Trophoblast cell (in vitro differentiated cells and primary cell): ENCODE results near the gene HOXD10.

Experiments used
- DNase-seq, 2 donors: peaks; one replicate each; pipeline ENCODE4 v3.0.0-alpha.2; 2016
- H2AFZ ChIP-seq: 2 replicates; pipeline ENCODE4 v1.6.1; 2013; ENCODE audit warnings: low read length, moderate library complexity, mild to moderate bottlenecking; ENCODE audit not compliant: insufficient read depth, poor library complexity
- H2AK5ac ChIP-seq: 2 replicates; pipeline ENCODE4 v1.6.1; 2013; ENCODE audit warnings: mild to moderate bottlenecking, low read length
- H2BK120ac ChIP-seq: 2 replicates; pipeline ENCODE4 v1.6.1; 2013; ENCODE audit warnings: low read length, mild to moderate bottlenecking, moderate library complexity; ENCODE audit not compliant: insufficient read depth, poor library complexity
- H2BK12ac ChIP-seq: 2 replicates; pipeline ENCODE4 v1.6.1; 2013; ENCODE audit warnings: mild to moderate bottlenecking, low read length, moderate library complexity
- H2BK5ac ChIP-seq: 2 replicates; pipeline ENCODE4 v1.6.1; 2013; ENCODE audit warnings: low read length, low read depth, moderate library complexity, mild to moderate bottlenecking; ENCODE audit not compliant: poor library complexity
- H3K14ac ChIP-seq: 2 replicates; pipeline ENCODE4 v1.6.1; 2013; ENCODE audit warnings: mild to moderate bottlenecking, low read length
- H3K18ac ChIP-seq: 2 replicates; pipeline ENCODE4 v1.6.1; 2013; ENCODE audit warnings: mild to moderate bottlenecking, low read length
- H3K23ac ChIP-seq: 2 replicates; pipeline ENCODE4 v1.6.1; 2013; ENCODE audit warnings: low read length
- H3K27ac ChIP-seq: 2 replicates; pipeline ENCODE4 v1.5.1; 2013; ENCODE audit warnings: low read depth, mild to moderate bottlenecking, inconsistent platforms, low read length, moderate library complexity
- H3K27me3 ChIP-seq: 2 replicates; pipeline ENCODE4 v1.6.1; 2013; ENCODE audit warnings: inconsistent platforms, mild to moderate bottlenecking, low read length, moderate library complexity; ENCODE audit not compliant: insufficient read depth
- H3K36me3 ChIP-seq, 2 experiments: 1 replicate in 1 of 2; 2 replicates in 1 of 2; pipeline ENCODE4 v1.6.1; 2013; ENCODE audit warnings: low read length in 2 of 2, mild to moderate bottlenecking in 2 of 2, moderate library complexity in 1 of 2; ENCODE audit not compliant: insufficient read depth in 2 of 2, control insufficient read depth in 1 of 2
- H3K4ac ChIP-seq: 2 replicates; pipeline ENCODE4 v1.6.1; 2013; ENCODE audit warnings: low read depth, mild to moderate bottlenecking, low read length, moderate library complexity
- H3K4me1 ChIP-seq, 2 experiments: 1 replicate in 1 of 2; 2 replicates in 1 of 2; pipeline ENCODE4 v1.6.1; 2013; ENCODE audit warnings: low read length in 2 of 2, mild to moderate bottlenecking in 2 of 2, moderate library complexity in 1 of 2; ENCODE audit not compliant: insufficient read depth in 2 of 2, control insufficient read depth in 1 of 2
- H3K4me2 ChIP-seq: 2 replicates; pipeline ENCODE4 v1.6.1; 2013; ENCODE audit warnings: inconsistent platforms, mild to moderate bottlenecking, low read length, moderate library complexity
- H3K4me3 ChIP-seq: 2 replicates; pipeline ENCODE4 v1.5.1; 2013; ENCODE audit warnings: mild to moderate bottlenecking, low read depth, low read length, inconsistent platforms
- H3K79me1 ChIP-seq: one replicate; pipeline ENCODE4 v1.6.1; 2013; ENCODE audit warnings: low read length
- H3K79me2 ChIP-seq: 2 replicates; pipeline ENCODE4 v1.6.1; 2013; ENCODE audit warnings: low read length, mild to moderate bottlenecking; ENCODE audit not compliant: control insufficient read depth, insufficient read depth, poor library complexity
- H3K9ac ChIP-seq: 2 replicates; pipeline ENCODE4 v1.6.1; 2013; ENCODE audit warnings: mild to moderate bottlenecking, low read length
- H3K9me3 ChIP-seq: 2 replicates; pipeline ENCODE4 v1.6.1; 2013; ENCODE audit warnings: low read depth, mild to moderate bottlenecking, control low read depth, inconsistent platforms, low read length; ENCODE audit not compliant: insufficient read depth
- H4K12ac ChIP-seq: 2 replicates; pipeline ENCODE4 v1.6.1; 2013; ENCODE audit warnings: low read depth, mild to moderate bottlenecking, low read length, moderate library complexity
- H4K8ac ChIP-seq: 2 replicates; pipeline ENCODE4 v1.6.1; 2013; ENCODE audit warnings: low read depth, mild to moderate bottlenecking, low read length, moderate library complexity
- H4K91ac ChIP-seq: one replicate; pipeline ENCODE4 v1.6.1; 2013; ENCODE audit warnings: low read depth, mild to moderate bottlenecking, low read length, moderate library complexity
- WGBS: extraction: QIAGEN DNeasy Blood & Tissue Kit; methylation state at CpG from one replicate; pipeline ENCODE4 v1.1.7; 2013; ENCODE audit warnings: missing lambda C conversion rate; ENCODE audit not compliant: insufficient read length, insufficient coverage; ENCODE audit errors: extremely low coverage; 5-methylcytosine and 5-hydroxymethylcytosine counted together

HOXD10 gene

DNA sequence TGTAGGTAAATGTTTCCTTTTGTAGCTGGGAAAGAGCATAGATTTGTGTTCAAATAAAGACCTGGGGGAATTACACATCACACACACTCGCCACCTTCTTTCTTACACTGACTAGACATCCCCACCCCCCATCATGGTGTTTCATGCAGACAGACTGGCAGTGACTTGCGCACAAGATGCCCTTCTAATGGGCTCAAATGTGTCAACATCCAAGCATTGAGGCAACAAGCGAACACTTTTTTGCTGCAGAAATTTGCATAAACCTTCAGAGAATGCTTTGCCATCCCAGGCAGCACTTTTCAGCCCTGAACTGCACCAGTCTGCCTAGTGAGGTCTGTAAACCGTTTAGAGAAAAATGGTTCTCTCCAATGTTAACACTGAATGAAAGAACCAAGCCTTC, 17.5 kb downstream of the HOXD10 start:
- DNase-seq = no peak
- Histone ChIP-seq H4K12ac (no peak overlapping the region), H3K4ac (no peak overlapping the region), H3K9me3 (peaks cover 10% of the 10 kb centered on the region), H3K4me2 (no peak overlapping the region), H3K14ac (no peak overlapping the region), H3K4me3 (no peak overlapping the region), H2BK5ac (no peak overlapping the region), H2AK5ac (no peak overlapping the region), H3K36me3 (no peaks in the 10 kb centered on the region), H3K23ac (no peak overlapping the region), H3K27ac (no peak overlapping the region), H2BK120ac (no peak overlapping the region), H4K8ac (no peak overlapping the region), H3K79me1 (no peaks in the 10 kb centered on the region), H3K9ac (no peak overlapping the region), H3K79me2 (no peaks in the 10 kb centered on the region), H3K27me3 (peaks cover 86% of the 10 kb centered on the region), H2BK12ac (no peak overlapping the region), H4K91ac (no peak overlapping the region), H3K18ac (no peak overlapping the region), H3K4me1 (peaks cover 5 to 18% of the 10 kb centered on the region in 2 experiments), H2AFZ (no peak overlapping the region)
- WGBS = no CpG with 5 or more reads among the region's 4 CpGs

DNA sequence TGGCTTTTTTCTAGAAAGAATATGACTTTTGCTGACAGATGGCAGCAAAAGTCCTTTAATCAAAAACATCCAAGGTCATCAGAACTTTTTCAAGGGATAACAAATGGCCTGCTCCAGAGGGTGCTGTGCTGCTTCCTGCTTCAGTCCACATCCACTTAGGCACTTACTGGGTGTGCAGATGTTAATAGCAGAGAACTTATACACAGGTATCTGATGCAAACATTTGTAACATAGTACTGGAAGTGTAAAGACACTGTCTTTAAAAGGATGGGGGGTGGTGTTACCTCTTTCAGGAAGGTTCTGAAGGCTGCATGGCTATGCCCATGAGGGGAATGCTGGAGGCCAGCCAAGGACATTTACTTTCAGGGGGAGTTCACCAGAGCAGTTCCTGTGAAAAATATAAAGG, 18.5 kb downstream of the HOXD10 start:
- Histone ChIP-seq H4K91ac (no peak overlapping the region), H3K36me3 (no peaks in the 10 kb centered on the region), H3K4me2 (no peak overlapping the region), H2BK5ac (no peak overlapping the region), H4K8ac (no peak overlapping the region), H3K79me2 (no peaks in the 10 kb centered on the region), H3K18ac (no peak overlapping the region), H3K4me1 (peaks cover 5 to 10% of the 10 kb centered on the region in 2 experiments), H2AK5ac (no peak overlapping the region), H3K27ac (no peak overlapping the region), H2AFZ (no peak overlapping the region), H3K27me3 (peaks cover 80% of the 10 kb centered on the region), H3K9ac (no peak overlapping the region), H3K4me3 (no peak overlapping the region), H3K9me3 (peaks cover 10% of the 10 kb centered on the region), H4K12ac (no peak overlapping the region), H2BK12ac (no peak overlapping the region), H3K79me1 (no peaks in the 10 kb centered on the region), H2BK120ac (no peak overlapping the region), H3K23ac (no peak overlapping the region), H3K14ac (no peak overlapping the region), H3K4ac (no peak overlapping the region)
- DNase-seq = no peak

DNA sequence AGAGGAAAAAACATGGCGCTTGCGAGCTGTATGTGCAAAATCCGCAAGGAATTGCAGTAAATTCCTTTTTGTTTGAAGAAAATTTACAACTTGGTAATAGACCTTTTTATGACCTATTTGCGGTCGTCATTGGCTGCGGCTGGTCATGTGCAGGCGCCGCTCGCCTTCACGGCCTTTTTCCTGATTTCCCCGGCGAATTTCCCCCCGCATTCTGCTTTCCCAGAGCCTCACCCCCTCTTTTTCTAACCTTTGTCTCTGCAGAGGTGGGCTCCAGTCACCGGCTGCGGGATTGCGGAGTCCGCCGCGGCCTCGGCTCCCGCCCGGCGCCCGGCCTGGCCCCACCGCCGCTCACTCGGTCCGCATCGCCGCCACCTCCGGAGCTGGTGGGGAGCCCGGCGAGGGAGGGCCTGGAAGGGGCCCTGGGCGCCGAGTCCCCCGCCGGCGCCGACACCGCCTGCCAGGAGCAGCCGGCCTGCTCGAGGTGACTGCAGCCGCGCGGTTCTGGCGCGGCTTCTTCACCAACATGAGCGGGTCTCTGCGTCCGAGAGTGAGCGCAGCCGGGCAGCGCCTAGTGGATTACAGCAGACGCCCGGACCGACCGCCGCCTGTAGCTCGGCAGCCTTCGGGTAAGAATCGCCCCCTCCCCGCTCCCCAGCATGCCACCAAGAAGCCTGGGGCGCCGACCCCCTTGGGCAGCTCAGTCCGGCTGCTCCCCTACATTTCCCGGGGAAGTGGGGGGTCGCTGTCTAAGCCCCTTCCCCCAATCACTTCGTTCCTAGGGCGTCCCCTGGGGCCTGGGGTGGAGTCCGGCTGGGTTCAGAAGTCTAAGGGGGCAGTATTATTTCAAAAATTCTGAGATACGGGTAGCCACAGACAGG, 20.0 kb downstream of the HOXD10 start:
- Histone ChIP-seq H3K23ac (no peak overlapping the region), H3K18ac (no peak overlapping the region), H3K4ac (no peak overlapping the region), H2BK5ac (no peak overlapping the region), H3K79me2 (no peaks in the 10 kb centered on the region), H2AK5ac (no peak overlapping the region), H3K79me1 (peaks cover 2% of the 10 kb centered on the region), H2AFZ (no peak overlapping the region), H4K12ac (no peak overlapping the region), H3K36me3 (no peaks in the 10 kb centered on the region), H3K9me3 (peaks cover 8% of the 10 kb centered on the region), H3K27ac (no peak overlapping the region), H3K4me2 (peak overlapping the region; percentile 79), H4K8ac (no peak overlapping the region), H3K14ac (no peak overlapping the region), H2BK120ac (no peak overlapping the region), H3K27me3 (peaks cover 69% of the 10 kb centered on the region), H4K91ac (no peak overlapping the region), H3K4me3 (peak overlapping the region; percentile 53), H2BK12ac (no peak overlapping the region), H3K9ac (no peak overlapping the region), H3K4me1 (peaks cover 5 to 6% of the 10 kb centered on the region in 2 experiments)
- peak in 1 of 2 donors; percentile 20 for DNase-seq
- WGBS = no CpG with 5 or more reads among the region's 71 CpGs

DNA sequence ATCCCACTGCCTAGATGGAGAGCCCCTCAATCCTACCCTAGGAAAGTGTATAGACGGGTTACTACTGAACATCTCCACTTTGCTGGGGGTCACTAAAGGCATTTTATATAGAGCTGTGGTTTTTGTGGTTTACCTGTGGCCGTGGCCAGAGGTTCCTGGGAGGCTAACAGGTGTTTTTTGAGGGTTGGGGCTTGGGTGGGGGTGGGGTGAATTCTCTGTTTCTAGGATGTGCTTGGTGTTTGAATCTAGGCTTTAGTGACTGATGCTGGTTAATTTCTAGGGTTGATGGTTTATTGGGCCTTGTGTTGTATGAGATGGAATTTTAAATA, 20.6 kb downstream of the HOXD10 start:
- no peak overlapping the region for H3K14ac ChIP-seq
- no CpG with 5 or more reads among the region's 2 CpGs for WGBS
- no peak overlapping the region for H3K18ac ChIP-seq
- peaks cover 5 to 6% of the 10 kb centered on the region in 2 experiments for H3K4me1 ChIP-seq
- no peak overlapping the region for H3K27ac ChIP-seq
- no peak overlapping the region for H4K12ac ChIP-seq
- no peak overlapping the region for H3K4me2 ChIP-seq
- DNase-seq = no peak
- H3K36me3 ChIP-seq = no peaks in the 10 kb centered on the region
- H3K9me3 ChIP-seq = peaks cover 8% of the 10 kb centered on the region
- H3K4me3 ChIP-seq = no peak overlapping the region
- H2BK5ac ChIP-seq = no peak overlapping the region
- H2AFZ ChIP-seq = no peak overlapping the region
- H3K79me2 ChIP-seq = no peaks in the 10 kb centered on the region
- no peak overlapping the region for H4K91ac ChIP-seq
- no peak overlapping the region for H3K4ac ChIP-seq
- no peak overlapping the region for H2BK120ac ChIP-seq
- peaks cover 2% of the 10 kb centered on the region for H3K79me1 ChIP-seq
- H3K23ac ChIP-seq = no peak overlapping the region
- no peak overlapping the region for H2BK12ac ChIP-seq
- H3K27me3 ChIP-seq = peaks cover 69% of the 10 kb centered on the region
- no peak overlapping the region for H2AK5ac ChIP-seq
- H3K9ac ChIP-seq = no peak overlapping the region
- H4K8ac ChIP-seq = no peak overlapping the region
